Measurements from ENCODE around the gene CGRRF1. TPM values are rescaled to one million over a fixed set of nuclear protein-coding genes. Genes with fewer than 3 reads are reported as not detected.

Gene CGRRF1
- total and polyA plus RNA-seq, 2 of the 13 experiments (the other 11 are each of a cell fraction or from before 2014, with no cell fraction given), result 16.8 to 18.2 TPM

DNA sequence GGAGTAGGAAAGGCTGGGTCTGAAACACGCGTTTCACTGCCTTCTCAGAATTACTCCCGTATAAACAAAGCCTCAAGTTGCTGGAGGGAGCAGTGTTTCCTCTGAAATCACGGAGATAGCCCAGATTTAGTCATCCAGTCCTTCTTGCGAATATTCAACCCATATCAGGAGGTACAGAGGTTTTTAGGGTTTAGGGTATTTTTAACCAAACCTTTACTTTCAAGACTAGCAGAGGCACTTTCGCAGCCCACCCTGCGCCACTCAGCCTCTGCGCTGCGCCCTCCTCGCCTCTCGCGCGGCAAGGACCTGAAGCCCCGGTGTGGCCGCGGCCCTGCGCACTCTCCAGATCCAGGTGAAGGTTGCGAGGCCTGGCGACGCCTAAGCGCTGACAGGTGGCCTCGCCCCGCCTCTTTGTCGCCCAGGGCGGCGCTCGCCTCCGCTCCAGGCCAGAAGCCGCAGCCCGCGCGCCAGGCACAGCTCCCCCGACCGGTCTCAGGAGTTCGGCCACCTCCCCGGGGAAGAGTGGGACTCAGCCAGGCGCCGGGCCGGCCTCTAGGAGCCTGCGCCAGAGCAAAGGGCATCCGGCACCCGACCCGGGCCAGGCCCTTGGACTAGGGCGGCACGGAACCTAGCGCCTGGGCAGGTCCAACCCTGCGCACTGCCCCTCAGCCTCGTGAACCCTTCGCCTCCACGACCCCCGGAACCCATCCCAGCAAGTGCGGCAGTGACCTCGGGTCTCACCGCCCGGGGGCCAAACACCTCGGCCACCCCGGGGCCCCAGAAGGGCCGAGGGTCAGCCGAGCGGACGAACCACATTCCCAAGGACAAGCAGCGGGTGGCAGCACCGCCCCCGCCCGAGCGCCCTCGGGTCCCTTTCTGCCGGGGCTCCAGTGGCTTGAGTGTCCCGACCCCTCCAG, 55.4 kb downstream of the CGRRF1 start (continued):
- TF ChIP-seq, protein P1, sequence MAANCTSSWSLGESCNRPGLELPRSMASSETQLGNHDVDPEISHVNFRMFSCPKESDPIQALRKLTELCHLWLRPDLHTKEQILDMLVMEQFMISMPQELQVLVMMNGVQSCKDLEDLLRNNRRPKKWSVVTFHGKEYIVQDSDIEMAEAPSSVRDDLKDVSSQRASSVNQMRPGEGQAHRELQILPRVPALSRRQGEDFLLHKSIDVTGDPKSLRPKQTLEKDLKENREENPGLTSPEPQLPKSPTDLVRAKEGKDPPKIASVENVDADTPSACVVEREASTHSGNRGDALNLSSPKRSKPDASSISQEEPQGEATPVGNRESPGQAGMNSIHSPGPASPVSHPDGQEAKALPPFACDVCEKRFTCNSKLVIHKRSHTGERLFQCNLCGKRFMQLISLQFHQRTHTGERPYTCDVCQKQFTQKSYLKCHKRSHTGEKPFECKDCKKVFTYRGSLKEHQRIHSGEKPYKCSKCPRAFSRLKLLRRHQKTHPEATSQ (CRISPR knock-in tag; IDR thresholded peaks at IDR 0.05; ENCODE audit: borderline replicate concordance), result peak; percentile 34; the same call in 1 of the 2 replicates
- no peak for TF ChIP-seq HMG20A (CRISPR knock-in tag; IDR thresholded peaks at IDR 0.05; ENCODE audit: borderline replicate concordance)
- TF ChIP-seq BCL6 (CRISPR knock-in tag; IDR thresholded peaks at IDR 0.05), result no peak
- TF ChIP-seq ZKSCAN1 (IDR thresholded peaks at IDR 0.05; ENCODE audit: low read length), result no peak
- no peak for TF ChIP-seq ZZZ3 (CRISPR knock-in tag; IDR thresholded peaks at IDR 0.05; ENCODE audit: borderline replicate concordance)
- no peak for TF ChIP-seq ZNF569 (CRISPR knock-in tag; IDR thresholded peaks at IDR 0.05; ENCODE audit: borderline replicate concordance)
- TF ChIP-seq ZNF775 (CRISPR knock-in tag; IDR thresholded peaks at IDR 0.05; ENCODE audit: borderline replicate concordance), result no peak; the same call in 1 of the 2 replicates
- TF ChIP-seq ZNF547 (CRISPR knock-in tag; IDR thresholded peaks at IDR 0.05), result peak; percentile 80
- peak; percentile 56 for TF ChIP-seq STAG1 (CRISPR knock-in tag; IDR thresholded peaks at IDR 0.05)
- peak; percentile 89 for TF ChIP-seq SP5 (CRISPR knock-in tag; IDR thresholded peaks at IDR 0.05; ENCODE audit: borderline replicate concordance, low read depth)
- TF ChIP-seq NFYB (CRISPR knock-in tag; IDR thresholded peaks at IDR 0.05), result no peak
- no peak for TF ChIP-seq SMYD3 (CRISPR knock-in tag; IDR thresholded peaks at IDR 0.05)
- 0 out of 2 replicates have a peak, but pooled peaks have one; percentile 6 for TF ChIP-seq ETV5 (CRISPR knock-in tag; IDR thresholded peaks at IDR 0.05; ENCODE audit: borderline replicate concordance)
- 0 out of 2 replicates have a peak, but pooled peaks have one; percentile 35 for TF ChIP-seq TOPORS (CRISPR knock-in tag; IDR thresholded peaks at IDR 0.05)
- TF ChIP-seq EED (CRISPR knock-in tag; IDR thresholded peaks at IDR 0.05), result peak; percentile 87
- no peak for TF ChIP-seq ZBTB1 (CRISPR knock-in tag; IDR thresholded peaks at IDR 0.05; ENCODE audit: borderline replicate concordance)
- TF ChIP-seq ZNF678 (CRISPR knock-in tag; IDR thresholded peaks at IDR 0.05), result no peak
- TF ChIP-seq HNF4G (IDR thresholded peaks at IDR 0.05; ENCODE audit: borderline replicate concordance, low read depth, low read length), result peak; percentile 55; the same call in 1 of the 2 replicates
- peak; percentile 70; the same call in 1 of the 2 replicates for TF ChIP-seq HNF4G (CRISPR knock-in tag; IDR thresholded peaks at IDR 0.05; ENCODE audit: borderline replicate concordance, low read depth)
- TF ChIP-seq NFE2L1 (CRISPR knock-in tag; IDR thresholded peaks at IDR 0.05; ENCODE audit: borderline replicate concordance), result 0 out of 2 replicates have a peak, but pooled peaks have one; percentile 44
- no peak for TF ChIP-seq SRSF4 (IDR thresholded peaks at IDR 0.05; ENCODE audit: low read depth, low read length, poor library complexity, severe bottlenecking)
- peak; percentile 82 for TF ChIP-seq TAF1 (CRISPR knock-in tag; IDR thresholded peaks at IDR 0.05)
- no peak for TF ChIP-seq ZBTB42 (CRISPR knock-in tag; IDR thresholded peaks at IDR 0.05)
- no peak for TF ChIP-seq DNMT3B (CRISPR knock-in tag; conservative IDR thresholded peaks at IDR 0.05)
- TF ChIP-seq ZNF570 (CRISPR knock-in tag; IDR thresholded peaks at IDR 0.05; ENCODE audit: borderline replicate concordance), result no peak; the same call in 1 of the 2 replicates
- TF ChIP-seq ZBTB46 (CRISPR knock-in tag; IDR thresholded peaks at IDR 0.05; ENCODE audit: borderline replicate concordance), result no peak
- TF ChIP-seq ZFAT (CRISPR knock-in tag; conservative IDR thresholded peaks at IDR 0.05), result no peak
- no peak for TF ChIP-seq MLX (CRISPR knock-in tag; IDR thresholded peaks at IDR 0.05)

Data from HepG2 (cell line).